GM11168 (cell line): Measurements from ENCODE around the gene ORAI3.
"Not testable (repeated sequence)": the region's sequence is repeated elsewhere in the genome, so short reads cannot be mapped to it uniquely, and the experiment has no call there.

Experiments used
- in situ Hi-C: fragments of 300-500 bp; cut with MboI; formaldehyde crosslinking; loops from one replicate; pipeline ENCODE4 v1.12.0; 2022; ENCODE audit warnings: low sequenced_read_pairs; ENCODE audit not compliant: unreplicated experiment

The ORAI3 gene

DNA sequence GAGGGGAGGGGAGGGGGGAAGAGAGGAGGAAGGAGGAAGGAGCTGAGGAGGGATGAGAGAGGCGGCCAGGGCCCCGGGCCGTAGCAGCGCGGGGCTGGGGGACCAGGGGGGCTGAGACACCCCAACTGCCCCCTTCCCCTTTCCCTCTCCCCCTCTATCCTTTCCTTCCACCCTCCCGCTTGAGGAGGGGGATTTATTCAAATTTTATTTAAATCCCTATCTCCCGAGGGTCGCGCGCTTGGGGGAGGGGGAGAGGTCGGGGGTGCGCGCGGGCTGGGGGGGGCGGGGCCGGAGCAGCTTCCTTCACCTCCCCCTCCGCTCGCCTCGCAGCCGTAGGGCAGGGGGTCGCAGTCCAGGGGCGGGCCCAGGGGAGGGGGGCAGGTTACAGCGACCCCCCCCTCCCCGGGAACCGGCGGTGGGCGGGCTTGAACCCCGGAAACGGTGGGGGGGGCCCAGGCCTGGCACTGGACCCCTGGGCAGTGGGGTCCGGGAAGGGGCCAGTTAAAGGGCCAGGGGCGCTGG is 25.3 kb upstream of the ORAI3 start, which contains the start of gene FBXL19:
TSS of gene FBXL19 (plus strand) at position 19 of the 522 bp plus-strand sequence. CDS start 2,183 bp downstream, outside the sequence.
- in situ Hi-C loops: no loop called here

DNA sequence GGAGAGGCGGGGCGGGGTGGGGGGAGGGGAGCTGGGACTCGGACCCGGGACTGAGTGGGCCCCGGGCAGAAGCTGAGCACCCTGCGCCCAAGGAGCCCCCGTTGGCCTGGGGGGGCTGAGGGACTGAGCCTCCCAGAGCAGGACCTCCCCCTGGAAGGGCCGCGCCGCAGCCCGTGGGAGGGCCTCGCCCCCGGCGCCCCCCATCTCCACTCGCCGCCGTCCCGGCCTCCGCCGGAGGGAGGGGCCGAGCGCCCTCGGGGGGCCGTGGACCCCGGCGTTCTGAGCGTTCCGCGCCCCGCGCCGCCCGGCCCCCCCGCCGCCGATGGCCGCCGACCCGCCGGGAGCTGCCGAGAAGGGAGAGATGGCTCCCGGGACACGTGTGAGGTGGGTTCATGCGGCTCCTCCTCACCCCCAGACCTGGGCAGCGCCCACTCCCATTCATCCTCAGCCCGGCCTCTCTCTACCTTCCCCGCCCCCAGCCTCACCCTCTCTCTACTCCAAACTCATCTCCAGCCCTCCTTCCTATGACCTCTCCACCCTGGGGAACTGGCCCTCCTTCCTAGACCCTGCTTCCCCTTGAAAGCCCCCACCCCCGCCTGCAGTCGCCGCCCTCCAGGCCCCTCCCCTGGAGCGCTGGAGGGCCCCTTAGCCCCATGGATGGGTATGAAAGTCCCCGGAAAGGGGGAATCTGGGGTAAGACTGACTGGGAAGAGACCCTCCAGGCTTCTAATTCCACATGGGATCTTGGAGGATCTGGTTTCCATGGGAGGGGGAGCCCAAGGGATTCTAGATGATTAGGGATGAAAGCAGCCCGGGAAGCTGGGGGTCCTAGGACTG is 24.6 kb upstream of the ORAI3 start:
- in situ Hi-C loops: no loop called here

GRCh38 chr16:30924913-30925631 is 23.8 kb upstream of the ORAI3 start:
- in situ Hi-C loops: no loop called here

DNA sequence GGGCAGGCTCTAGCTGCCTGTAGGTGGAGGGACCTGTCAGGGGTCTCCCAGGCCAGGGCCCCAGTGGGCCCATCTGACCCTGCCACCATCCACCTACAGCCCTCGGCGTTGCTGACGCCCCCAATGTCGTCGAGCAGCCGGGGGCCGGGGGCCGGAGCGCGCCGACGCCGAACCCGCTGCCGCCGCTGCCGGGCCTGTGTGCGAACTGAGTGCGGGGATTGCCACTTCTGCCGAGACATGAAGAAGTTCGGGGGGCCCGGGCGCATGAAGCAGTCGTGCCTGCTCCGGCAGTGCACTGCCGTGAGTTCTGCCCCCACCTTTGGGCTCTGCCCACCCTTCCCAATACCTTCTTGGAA is 23.3 kb upstream of the ORAI3 start:
- in situ Hi-C loops: no loop called here

GRCh38 chr16:30925995-30926811 is 22.7 kb upstream of the ORAI3 start:
- in situ Hi-C loops: no loop called here

GRCh38 chr16:30926937-30927788 is 21.7 kb upstream of the ORAI3 start:
- in situ Hi-C loops: no loop called here

- in situ Hi-C loops: no loop called here
These were observed 21.0 kb upstream of the ORAI3 start for GRCh38 chr16:30927789-30928378.

DNA sequence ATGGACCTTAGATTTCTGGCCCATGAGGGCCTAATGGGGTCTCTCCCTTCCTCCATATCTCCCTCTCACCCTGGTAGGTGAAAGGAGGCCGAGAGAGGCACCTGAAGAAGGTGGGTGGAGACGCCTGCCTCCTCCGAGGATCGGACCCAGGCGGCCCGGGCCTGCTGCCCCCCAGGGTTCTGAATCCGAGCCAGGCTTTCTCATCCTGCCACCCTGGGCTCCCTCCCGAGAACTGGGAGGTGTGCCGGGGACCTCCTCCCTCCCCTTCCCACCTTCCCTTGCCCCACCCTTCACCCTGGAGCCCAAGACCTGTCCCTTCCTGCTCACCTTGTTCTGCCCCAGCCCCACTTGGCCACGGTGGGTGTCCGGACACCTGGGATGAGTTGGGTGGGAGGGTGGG is 20.5 kb upstream of the ORAI3 start:
- in situ Hi-C loops: no loop called here

GRCh38 chr16:30929167-30929566 is 19.7 kb upstream of the ORAI3 start:
- in situ Hi-C loops: no loop called here

DNA sequence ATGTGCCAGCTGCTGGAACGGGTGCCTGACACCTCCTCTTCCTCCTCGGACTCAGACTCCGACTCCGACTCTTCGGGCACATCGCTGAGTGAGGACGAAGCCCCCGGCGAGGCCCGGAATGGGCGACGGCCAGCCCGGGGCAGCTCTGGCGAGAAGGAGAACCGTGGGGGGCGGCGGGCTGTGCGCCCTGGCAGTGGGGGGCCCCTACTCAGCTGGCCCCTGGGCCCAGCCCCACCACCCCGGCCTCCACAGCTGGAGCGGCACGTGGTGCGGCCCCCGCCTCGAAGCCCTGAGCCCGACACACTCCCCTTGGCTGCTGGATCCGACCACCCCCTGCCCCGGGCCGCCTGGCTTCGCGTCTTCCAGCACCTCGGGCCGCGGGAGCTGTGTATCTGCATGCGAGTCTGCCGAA is 18.7 kb upstream of the ORAI3 start:
- in situ Hi-C loops: no loop called here

DNA sequence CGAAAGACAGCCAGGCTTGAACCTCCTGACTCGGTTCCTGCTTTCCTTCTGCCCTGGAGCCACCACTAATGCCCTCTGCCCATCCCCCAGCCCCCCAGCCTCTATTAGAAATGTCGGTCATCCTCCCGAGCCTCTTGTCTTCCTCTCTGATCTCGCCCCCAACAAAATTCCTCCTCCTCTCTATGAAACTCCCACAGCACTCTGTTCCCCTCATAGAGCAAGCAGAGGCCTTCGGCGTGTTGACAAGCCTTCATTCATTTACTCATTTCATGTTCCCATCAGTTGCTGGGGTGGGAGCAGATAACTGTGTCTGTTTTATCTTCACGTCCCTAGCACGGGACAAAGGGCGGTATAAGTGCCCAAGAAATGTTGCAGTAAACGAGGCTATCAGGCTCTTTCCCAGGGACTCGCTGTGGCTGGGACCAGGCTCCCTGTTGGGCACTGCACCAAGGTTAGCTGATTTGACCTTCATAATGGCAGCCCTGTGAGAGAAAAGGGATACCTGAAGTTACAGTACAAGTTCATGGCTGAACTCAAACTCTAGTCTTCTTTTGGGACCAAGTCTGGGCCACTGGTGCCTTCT is 17.7 kb upstream of the ORAI3 start:
- in situ Hi-C loops: no loop called here

DNA sequence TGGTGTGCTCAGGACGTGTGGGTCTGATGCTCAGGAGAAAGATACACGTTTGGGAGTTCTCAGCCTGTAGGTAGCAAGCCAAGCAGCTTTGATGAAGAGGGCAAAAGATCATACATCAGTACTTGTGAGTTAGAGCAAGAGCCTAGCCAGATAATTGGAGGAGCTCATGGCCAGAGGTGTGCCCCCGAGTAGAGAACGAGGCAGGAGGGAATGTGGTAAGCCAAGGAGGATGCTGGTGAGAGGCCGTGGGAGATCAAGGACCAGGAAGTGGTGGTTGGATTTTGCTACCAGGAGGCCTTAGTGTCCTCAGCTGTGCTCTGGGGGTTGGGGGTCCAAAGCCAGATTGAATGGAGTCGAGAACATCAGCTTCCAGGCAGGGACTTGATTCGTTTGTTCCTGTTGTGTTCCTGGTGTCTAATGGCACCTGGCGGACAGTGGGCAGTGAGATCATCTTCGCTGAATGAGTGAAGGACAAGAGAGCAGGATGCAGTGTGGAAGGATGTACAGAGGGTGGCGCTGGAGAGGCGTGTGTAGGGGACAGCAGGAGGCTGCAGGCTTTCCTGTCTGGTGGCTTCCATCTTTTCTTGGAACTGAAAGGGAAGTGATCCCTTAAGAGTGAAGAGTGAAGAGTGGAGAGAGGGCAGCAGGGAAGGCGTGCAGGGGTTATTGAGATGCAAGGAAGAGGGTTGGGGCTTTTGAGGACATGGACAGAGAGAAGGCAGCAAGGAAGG is 13.9 kb upstream of the ORAI3 start:
- in situ Hi-C loops: no loop called here

DNA sequence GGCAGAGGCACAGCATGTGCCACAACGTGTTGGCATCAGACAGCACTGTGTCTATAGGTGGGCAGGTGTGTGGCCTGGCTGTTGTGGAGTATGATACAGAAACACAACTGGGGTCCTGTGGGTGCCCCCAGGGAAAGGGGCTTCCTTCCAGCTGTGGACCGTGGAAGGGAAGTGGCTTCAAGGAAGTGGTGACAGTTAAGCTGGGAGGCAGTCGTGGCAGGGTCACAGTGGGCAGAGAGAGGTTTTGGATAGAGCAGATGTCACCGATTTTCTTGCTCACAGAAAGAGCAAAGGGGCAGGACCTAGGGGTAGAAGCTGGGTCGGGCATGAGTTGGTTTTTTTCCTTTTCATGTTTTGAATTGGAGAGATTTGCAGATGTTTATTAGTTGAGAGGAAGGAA is 11.2 kb upstream of the ORAI3 start:
- in situ Hi-C loops: no loop called here

- in situ Hi-C loops: not testable (repeated sequence)
These were observed 9.3 kb upstream of the ORAI3 start for GRCh38 chr16:30939571-30939970.

DNA sequence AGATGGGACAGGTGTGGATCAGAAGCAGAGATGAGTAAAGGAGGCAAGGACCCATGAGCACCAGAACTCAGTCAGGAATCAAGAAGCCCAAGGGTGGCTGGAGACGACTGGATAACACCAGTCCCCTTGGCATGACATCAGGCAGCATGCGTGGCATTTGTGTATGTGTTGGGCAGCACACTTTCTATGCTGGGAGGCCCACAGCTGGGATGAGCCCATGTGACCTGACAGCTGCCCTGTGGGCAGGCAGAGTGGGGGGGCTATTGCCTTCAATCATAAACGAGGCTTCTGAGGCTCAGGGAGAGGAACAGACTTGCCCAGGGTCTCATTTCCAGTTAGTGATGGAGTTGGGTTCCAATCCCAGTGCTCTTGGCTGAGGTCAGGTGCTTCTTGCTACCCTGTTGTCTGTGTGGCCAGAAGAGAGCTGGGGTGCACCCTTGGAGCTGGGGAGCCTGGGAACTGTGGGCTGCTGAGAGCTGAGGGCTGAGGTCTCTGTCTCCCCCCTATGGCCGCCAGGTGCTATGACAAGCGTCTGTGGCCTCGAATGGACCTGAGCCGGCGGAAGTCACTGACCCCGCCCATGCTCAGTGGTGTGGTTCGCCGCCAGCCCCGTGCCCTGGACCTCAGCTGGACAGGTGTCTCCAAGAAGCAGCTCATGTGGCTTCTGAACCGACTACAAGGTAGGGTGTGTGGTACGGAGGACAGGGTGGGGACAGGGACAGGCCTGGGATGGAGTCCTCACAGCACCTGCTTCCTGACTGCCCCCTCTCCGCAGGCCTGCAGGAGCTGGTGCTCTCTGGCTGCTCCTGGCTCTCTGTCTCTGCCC is 7.1 kb upstream of the ORAI3 start:
- in situ Hi-C loops: no loop called here

- in situ Hi-C loops: no loop called here
These were observed 6.5 kb upstream of the ORAI3 start for GRCh38 chr16:30942426-30942806.

- in situ Hi-C loops: no loop called here
These were observed 4.5 kb upstream of the ORAI3 start for GRCh38 chr16:30944352-30944751.
